PC-3 (cell line): ENCODE measurements around the gene PCDH10.

Experiments used
- CTCF ChIP-seq: fragments of 300-600 bp; sonication (generic); conservative IDR thresholded peaks from 2 replicates; pipeline ENCODE4 v1.5.1; 2017; ENCODE audit warnings: antibody characterized with exemption, low read depth, mild to moderate bottlenecking, low read length
- EZH2 ChIP-seq: fragments of 300-600 bp; sonication (generic); IDR thresholded peaks from one replicate; pipeline ENCODE4 v1.6.1; 2017; ENCODE audit warnings: antibody characterized with exemption, mild to moderate bottlenecking, low read length; ENCODE audit not compliant: unreplicated experiment
- EZH2phosphoT487 ChIP-seq: fragments of 300-600 bp; sonication (generic); IDR thresholded peaks from 2 replicates; pipeline ENCODE4 v1.6.1; 2018; ENCODE audit warnings: mild to moderate bottlenecking, antibody characterized with exemption, low read length, borderline replicate concordance

GRCh38 chr4:133233922-133234321, 84.8 kb downstream of the PCDH10 start:
- TF ChIP-seq CTCF = no peak
- TF ChIP-seq EZH2 = no peak
- no peak for TF ChIP-seq EZH2phosphoT487
